ENCODE measurements around the gene RPAIN.
"Not testable (repeated sequence)": the region's sequence is repeated elsewhere in the genome, so short reads cannot be mapped to it uniquely, and the experiment has no call there.

The RPAIN gene

GRCh38 chr17:5430413-5430999 is 10.5 kb downstream of the RPAIN start:
- DNase-seq: no peak

DNA sequence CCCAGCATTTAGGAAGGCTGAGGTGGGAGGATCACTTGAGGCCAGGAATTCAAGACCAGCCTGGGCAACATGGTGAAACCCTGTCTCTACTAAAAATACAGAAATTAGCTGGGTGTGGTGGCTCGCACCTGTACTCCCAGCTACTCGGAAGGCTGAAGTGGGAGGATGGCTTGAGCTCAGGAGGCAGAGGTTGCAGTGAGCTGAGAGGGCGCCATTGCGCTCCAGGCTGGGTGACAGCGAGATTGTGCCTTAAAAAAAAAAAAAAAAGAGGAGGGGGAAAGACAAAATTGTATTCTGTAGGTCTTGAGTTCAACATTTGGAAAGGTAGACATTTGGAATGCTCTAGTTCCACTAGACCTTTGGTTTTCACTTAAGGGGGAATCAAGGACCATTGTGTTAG is 11.3 kb downstream of the RPAIN start:
- not testable (repeated sequence) for DNase-seq

DNA sequence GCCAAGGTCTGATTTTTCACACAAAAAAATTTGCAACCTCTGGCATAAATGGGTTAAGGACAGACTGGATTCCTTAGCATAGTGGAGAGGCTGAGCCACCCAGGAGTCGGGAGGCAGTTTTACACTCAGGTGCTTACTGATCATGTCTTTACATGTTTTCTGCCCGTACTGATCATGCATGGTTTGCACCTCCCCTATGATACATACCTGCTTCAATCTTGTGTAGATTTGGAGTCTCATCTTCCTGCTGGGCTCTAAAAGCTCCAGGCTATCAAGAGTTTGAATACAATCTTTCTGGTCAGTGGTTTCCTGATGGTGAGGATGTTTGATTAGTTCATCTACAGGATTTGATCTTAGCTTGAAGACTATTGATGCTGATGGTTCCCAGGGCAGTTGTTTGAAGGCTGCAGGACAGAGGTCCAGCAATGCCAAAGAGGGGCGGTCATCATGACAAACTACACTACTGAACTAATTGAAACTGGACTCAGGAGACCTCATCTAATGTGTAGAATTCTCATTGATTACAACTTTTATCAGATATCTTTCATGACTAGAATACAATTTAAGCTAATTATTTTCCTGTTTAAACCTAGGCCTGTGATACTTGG is 12.1 kb downstream of the RPAIN start:
- DNase-seq: no peak

GRCh38 chr17:5434984-5435383 is 15.0 kb downstream of the RPAIN start:
- DNase-seq: no peak

DNA sequence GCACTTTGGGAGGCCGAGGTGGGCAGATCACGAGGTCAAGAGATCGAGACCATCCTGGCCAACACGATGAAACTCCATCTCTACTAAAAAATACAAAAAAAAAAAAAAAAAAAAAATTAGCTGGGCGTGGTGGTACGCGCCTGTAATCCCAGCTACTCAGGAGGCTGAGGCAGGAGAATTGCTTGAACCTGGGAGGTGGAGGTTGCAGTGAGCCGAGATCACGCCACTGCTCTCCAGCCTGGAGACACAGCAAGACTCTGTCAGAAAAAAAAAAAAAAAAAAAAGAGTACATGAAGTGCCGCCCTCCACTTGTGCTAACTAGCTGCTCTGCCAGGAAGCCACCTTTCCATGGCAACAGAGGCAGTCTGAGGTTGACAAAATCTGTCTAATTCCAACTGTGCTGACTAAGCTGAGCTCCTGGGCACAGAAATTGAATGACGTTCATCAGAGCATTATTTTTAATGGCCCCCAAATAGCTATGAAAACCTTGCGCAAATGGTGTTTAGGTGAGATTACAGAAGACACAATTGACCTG is 15.9 kb downstream of the RPAIN start:
- DNase-seq: not testable (repeated sequence)

GRCh38 chr17:5437721-5438317 is 17.8 kb downstream of the RPAIN start:
- DNase-seq: peak; percentile 32

DNA sequence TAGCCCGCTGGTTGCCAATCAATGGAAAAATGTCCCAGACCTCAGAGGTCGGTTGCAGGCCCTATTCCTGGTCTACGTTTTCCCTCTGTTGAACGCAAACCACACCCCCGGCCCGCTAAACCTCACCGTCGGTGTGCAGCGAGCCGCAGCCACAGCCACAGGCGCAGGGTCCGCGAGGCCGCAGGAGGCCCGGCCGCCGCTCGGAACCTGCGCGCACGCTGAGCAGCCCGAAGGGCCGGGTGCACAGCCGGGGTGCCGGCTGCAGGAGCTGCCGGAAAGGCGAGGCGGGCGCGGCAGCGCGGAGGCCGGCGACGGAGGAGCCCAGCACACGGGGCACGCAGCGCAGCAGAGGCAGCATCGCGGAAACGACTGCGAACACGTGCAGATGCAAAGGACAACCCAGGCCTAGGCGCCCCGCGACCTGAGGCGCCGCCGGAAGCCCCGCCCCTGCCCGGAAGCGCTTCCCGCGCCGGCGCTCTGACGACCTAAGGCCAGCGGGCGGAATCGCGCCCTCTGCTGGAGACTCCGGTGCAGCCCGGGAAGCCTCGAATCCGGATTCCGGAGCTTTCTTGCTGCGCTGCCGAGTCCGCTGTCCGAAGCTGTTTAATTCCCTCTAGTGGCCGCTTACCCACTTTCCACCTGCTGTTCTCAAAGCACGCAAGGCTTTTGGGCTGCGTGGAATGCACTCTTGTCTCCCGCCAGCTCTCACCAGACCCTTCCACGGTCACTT is 18.9 kb downstream of the RPAIN start, which contains the start of gene C1QBP:
C1QBP (minus strand) TSS at position 440 of the 730 bp plus-strand sequence; CDS start at position 358, 82 bp downstream.
- DNase-seq: peak; percentile 88

- DNase-seq: no peak
Measured at GRCh38 chr17:5439446-5439764, 19.4 kb downstream of the RPAIN start.

- no peak for DNase-seq
Measured at GRCh38 chr17:5443728-5444127, 23.7 kb downstream of the RPAIN start.

DNA sequence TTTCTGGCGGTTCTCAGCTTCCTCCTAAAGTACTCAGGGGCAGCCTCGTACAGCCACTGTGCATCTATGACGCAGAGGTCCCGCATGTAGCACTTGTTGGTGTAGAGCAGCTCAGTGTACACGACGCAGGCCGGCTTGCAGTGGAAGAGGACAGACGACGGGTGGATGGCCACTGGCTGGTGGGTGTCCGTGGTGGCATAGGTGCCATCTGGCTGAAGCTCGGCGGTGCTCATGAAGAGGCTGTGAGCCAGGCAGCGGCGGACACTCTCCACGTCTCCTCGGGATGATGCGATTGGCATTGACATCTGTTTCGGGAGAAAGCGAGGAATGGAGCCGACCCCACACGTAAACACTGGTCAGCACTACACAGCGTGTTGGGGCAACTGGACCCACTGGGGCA is 24.2 kb downstream of the RPAIN start:
- DNase-seq: no peak

DNA sequence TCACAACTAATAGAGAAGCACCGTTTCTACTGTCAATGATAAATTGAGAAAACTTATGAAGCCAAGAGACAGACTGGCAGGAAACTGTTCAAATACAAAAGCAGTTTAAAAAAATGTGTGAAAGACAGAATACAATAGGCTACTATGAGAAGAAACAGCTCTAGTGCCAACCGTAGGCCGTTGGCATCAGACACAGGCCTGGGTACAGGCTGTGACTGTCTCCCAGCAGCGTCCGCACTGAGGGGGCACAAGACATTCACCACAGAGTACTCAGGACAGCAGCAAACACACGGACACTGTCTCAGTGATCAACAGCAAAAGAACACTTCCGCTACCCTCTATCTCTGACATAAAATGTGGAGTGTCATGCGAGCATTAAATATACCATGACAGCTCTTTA is 26.8 kb downstream of the RPAIN start:
- DNase-seq: no peak

- no peak for DNase-seq
Measured at GRCh38 chr17:5464717-5465507, 44.9 kb downstream of the RPAIN start.

DNA sequence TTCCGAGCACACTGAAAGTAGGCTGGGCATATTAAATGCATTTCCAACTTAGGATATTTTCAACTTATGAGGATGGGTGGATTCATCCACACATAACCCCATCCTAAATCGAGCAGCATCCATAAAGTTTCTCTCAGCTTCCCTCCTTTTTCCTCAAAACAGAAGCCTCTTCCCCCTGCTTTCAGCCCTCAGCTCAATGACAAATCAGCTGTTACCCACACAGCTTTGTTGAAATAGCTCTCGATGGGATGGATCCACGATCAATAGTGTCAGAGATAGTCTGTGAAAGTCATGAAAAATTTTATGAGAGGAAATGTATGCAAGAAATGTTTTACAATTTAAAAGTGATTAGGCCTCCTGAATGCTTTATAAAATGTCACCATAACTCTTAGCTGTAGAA is 46.3 kb downstream of the RPAIN start:
- DNase-seq: no peak

DNA sequence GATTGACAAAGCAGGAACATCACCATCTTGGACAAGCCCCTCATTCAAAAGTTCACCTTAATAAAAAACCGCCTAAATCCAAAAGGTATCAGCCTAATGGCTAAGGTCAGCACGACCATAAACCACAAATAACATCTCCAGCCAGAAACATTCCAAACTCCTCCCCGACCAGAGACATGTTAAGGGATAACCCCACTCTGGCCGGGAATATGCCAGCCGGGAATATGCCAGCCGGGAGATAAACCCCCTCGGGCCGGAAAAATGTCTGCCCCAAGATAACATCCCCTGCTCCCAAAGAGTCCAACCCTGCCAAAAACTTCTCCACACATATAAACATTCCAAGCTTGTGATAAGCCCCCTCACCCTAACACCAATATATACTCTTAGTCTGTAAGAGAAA is 47.4 kb downstream of the RPAIN start:
- DNase-seq: peak; percentile 2

DNA sequence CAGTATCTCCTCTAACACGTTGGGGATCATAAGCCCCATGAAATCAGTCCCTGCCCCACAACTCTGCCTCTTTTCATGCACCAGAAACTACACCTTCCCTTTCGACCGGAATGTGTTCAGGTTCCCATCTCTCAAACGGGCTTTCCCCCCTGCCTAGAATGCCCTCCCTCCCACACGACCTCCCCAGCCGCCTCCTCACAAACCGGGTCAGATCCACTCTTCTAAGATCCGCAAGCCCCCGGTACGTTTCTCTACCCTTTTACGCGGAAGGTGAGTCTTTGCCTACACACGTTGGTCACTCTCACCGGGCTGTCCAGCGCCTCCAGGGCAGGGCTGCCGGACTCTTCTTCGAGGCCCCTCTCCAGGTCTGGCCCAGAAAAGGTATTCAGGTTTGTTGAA is 48.1 kb downstream of the RPAIN start:
- DNase-seq: peak; percentile 1

DNA sequence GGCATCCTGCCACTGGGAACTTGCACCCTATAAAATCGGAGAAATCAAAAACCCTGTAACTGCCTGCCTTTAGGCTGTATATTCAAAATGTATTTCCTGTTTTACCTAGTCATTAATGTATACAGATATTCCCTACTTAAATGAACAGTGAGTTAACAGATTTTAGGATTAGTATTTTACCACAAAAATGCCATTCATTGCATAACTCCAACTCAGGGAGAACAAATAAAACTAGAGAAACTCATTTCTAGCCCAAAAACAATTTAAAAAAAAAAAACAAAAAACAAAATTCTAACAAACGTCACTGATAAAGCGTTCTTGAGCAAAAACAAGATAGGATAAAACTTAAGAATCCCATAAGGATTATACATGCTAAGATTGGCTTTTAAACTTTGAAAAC is 52.5 kb downstream of the RPAIN start:
- no peak for DNase-seq

DNA sequence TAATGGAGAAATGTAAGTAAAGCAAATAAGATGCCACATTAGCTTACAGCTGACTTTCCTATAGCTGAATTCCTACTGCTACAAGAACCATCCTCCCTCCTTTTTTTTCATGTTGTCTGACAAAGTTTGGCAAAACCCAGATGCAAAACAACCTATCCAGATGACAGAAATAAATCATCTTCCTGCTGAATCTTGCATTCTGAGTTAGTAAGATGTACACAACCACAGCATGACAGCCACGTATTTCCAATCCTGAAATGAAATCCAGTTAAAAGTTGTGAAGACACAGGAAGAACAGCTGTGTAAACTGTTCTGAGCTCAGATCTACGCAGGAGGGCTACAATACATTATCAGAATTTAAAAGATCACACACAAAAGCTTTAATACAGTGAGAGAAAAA is 53.9 kb downstream of the RPAIN start:
- no peak for DNase-seq

- DNase-seq: no peak
Measured at GRCh38 chr17:5478992-5479391, 59.0 kb downstream of the RPAIN start.

GRCh38 chr17:5480962-5481361 is 61.0 kb downstream of the RPAIN start:
- DNase-seq: no peak

- no peak for DNase-seq
Measured at GRCh38 chr17:5481451-5481850, 61.5 kb downstream of the RPAIN start.
